T-helper 1 cell (primary cell): Measurements from ENCODE around the gene TFF2.
A peak's percentile ranks its signal among the peaks of the same experiment; 100 is the strongest.

ENCODE experiments used
- DNase-seq, 5 donors: peaks; one replicate each; pipeline ENCODE4 v3.0.0-alpha.2; 2012 to 2020

TFF2 gene

DNA sequence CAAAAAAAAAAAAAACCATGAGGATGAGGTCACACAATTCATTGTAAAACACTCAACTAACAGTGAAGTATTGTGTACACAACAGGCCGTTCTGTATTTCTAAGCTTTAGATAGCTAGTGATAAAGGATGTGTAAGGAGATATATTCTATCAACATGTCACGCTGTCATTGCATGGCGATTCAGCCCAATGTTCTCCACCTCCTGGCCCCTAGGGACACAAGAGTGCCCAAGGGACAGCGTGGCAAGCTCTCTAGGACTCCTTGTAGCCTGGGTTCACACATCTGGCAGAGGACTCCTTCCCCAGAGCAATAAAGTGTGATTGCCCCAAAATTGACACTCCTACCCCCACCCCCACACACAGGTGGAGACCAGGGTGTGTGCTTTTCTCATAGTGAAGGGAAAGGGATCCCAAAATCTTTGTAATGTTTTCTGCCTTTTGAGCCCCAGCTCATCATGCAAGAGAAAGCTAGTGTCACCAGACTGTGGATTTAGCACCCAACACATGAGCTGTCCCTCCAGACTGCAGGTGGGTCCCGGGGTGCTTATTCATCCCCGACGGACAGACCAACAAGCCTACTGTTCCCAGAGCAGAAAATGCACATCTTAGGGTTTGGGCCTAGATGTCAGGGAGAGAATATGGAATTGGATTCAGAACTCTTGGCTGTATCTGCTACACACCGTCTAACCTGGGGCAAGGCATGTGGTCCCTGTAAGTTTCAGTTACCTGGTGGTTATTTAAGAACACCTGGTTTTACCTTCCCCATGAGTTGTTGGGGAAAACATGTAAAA is 33.6 kb upstream of the TFF2 start:
- no peak for DNase-seq

DNA sequence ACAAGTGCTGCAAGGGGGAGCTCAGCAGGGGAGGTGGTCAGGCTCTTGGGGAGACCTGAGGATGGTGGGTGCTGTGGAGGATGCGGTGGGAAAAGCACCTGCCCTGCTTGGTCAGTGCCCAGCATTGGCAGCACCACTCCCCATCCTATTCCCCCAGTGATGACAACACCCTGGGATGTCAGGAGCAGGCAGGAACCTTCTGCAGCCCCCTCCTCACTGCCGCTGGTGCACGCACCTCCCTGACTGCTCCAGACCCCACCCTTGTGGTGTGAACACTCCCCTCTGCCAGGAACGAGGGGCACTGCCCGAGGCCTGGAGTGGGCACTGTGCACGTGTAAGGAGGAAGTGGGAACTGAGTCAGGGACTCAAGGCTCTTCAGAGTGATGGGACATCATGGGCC is 32.5 kb upstream of the TFF2 start:
- no peak for DNase-seq

DNA sequence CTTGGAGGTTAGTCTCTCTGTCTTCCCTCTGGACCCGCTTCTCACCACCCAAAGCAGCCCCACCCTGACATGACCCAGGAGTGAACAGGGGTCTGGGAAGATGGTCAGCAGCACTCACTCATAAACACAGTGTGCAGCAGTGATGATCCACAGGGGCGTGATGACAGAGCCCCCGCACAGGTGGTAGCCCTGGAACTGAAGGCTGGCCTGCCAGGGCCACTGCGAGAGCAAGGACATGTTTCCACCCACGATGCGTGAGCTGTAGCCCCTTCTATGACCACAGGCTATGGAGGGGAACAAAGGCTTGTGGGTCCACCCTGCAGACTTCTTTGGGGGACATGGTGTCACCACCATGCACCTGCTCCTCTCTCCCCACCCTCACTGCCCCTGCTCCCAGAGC is 32.1 kb upstream of the TFF2 start:
- DNase-seq, result no peak

- DNase-seq, result peak in 1 of 5 donors; percentile 71
Observed at GRCh38 chr21:42381347-42381984, 30.7 kb upstream of the TFF2 start.

DNA sequence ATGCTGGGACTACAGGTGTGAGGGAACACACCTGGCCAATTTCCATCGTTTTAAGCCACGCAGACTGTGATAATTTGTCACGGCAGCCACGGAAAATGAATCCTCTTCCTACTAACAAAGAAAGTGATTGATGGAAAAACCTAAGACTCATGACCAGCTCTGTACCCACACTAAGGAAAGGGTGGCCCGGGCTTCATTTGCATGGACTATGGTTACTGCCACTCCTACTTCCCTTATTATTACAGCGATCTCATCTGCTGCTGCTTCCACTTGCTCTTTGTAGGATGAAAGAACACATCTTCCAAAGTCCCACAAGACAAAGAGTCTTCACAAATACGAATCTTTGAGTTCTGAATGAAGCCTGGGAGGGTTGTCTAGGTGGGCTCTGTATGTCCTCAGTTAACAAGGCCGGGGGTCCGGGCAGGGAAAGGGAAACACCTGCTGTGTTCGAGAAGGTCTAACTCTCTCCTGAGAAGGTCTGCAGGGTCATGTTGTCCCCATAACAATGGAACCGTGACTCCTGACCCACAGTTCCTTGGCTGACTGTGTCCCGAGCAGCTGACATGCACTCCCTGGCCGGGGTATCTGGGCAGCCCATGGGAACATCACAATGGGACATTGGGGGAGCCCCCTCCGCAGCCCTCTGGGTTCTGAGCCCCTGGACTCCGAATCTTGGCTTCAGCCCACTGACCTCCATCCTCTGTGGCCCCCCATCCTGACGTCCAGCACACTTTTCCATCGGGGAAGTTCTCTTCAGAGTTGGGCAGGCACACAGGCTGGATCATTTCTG is 28.8 kb upstream of the TFF2 start:
- DNase-seq, result no peak

DNA sequence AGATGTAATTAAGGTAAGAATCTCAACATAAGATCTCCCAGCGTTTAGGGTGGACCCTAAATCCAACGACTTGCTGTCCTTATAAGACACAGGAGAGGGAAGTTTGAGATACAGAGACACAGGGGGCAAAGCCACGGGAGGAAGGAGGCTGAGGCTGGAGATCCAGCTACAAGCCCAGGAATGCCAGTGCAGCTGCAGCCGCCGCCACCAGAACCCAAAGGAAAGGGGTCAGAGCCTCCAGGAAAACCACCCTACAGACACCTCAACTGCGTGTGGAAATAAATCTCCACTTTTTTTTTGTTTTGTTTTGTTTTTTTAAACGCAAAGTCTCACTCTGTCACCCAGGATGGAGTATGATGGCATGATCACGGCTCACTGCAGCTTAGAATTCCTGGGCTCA is 27.6 kb upstream of the TFF2 start:
- DNase-seq, result no peak

DNA sequence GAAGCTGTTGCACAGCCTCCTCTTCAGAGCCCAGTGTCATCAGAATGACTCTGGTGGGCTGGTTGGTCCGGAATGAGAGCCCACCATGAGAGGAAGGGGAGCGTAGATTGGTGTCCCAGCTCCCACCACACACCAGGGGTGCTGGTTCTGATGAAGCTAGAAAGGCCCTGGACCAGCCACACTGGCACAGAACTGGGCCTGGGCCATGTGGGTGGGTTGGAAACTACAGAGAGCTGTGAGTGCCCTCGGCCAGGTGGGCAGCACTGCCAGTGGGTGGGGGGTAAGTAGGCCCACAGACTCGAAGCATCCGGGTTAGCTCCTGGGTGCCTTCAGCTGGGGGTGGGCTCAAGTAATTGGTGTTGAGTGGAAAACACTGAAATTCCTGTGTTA is 27.2 kb upstream of the TFF2 start:
- DNase-seq, result no peak

GRCh38 chr21:42377211-42377950 is 26.6 kb upstream of the TFF2 start:
- no peak for DNase-seq

DNA sequence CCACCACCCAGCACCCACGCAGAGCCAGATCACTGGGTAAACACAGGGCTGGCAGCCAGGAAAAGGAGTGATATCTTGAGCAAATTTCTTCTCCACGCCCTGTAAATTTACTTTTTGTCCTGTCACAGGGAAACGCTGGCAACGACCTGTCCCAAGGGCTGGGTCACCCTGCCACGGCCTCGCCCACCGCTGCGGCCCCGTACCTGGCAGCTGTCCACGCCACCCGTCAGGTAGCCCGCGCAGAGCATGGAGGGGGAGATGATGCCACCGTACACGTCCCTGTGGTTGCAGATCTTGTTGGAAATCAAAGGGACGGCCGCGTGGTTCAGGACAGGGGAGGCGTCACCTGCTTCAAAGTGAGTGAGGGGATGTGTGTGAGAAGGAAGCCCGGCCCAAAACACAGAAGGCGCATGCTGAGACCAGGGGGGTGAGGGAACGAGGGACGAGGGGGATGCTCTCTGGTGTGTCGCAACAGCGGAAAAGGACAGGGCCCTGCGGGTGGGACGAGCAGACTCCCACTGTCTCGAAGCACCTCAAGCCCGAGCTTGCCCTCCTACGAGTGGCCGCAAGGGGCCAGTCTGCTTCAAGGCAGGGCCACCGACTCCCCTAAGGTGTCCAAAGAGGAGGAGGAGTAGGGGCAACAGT is 25.7 kb upstream of the TFF2 start:
- DNase-seq, result no peak

DNA sequence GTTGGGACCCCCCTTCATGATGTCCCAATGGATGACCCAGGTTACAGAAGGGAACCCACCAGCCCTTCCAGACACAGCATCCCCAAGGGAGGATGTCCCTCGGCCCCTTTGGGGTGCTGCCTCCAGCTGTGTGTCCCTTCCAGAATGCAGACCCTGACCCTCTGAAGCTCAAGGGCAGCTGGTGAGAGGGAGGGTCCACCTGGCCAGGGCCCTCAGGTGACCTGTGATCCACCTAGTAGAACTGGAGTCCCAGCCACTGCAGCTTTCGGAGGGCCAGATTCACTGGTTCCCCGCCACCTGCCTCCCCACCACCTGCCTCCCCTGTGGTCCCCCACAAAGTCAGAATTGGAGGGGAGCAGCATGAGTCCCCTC is 25.2 kb upstream of the TFF2 start:
- DNase-seq, result no peak

DNA sequence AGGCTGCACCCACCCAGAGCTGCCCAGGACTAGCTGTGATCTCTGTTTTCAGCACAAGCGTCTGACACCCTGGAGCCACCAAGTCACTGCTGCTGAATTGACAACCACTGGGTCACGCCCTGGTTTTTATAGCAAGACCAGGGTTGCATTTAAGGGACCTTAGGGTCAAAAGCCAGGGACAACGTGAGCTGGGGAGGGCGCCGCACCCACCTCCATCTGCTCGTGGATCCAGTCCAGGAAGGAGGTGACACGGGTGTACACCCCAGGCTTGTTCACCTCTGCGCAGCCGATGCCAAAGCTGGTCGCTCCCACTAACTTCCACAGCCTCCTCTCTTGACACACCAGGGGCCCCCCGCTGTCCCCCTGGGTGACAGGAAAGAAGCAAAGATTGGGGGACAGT is 24.7 kb upstream of the TFF2 start:
- no peak for DNase-seq

- no peak for DNase-seq
Observed at GRCh38 chr21:42374864-42375499, 24.2 kb upstream of the TFF2 start.

DNA sequence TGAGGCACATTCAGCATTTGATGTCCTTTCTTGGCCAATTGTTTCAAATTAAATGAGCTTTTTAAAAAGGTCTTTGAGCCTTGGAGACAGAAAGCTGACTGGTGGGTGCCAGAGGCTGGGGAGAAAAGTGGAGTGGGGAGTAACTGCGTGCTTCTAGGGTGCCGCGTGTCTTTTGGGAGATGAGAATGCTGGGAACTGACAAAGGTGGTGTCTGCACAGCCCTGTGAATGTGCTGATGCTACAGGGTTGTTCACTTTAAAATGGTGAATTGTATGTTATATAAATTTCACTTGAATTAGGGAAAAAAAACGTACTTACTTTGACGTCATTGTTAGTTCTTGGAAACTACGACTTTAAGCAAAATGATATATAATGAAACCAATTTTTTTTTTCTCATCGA is 23.7 kb upstream of the TFF2 start:
- peak in 1 of 5 donors; percentile 22 for DNase-seq

GRCh38 chr21:42373908-42374455 is 23.2 kb upstream of the TFF2 start:
- DNase-seq, result no peak

DNA sequence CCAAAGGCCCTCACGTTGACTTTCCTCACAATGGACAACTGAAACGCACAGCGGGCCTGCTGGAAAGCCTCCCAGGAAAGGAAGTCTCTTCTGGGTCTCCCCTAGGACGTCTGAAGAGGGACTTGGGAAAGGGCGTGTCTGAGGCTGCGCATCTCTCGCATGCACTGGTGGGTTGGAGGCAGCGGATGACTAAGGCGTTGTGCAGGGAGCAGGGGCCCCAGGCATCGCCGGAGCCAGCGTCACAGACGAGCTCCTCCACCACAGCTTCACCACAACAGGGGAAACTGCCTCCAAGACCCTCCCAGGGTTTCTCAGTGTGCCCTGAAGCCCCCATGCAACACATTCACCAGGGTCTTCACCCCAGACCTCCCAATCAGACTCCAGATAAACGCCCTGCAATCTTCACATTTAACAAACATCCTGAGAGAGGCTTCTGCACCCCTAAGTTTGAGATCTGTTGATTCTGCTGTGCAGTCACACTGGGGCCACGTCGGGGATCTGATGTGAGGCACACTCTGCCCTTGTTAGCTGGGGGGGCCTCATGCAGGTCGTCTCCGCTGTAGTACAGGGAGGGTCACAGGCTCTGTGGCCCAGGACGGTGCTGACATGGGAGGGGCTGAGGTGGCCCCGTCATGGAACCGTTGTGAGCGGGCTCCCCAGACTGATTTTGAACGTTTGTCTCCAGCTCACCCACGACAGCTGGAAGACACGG is 22.6 kb upstream of the TFF2 start:
- DNase-seq, result no peak

DNA sequence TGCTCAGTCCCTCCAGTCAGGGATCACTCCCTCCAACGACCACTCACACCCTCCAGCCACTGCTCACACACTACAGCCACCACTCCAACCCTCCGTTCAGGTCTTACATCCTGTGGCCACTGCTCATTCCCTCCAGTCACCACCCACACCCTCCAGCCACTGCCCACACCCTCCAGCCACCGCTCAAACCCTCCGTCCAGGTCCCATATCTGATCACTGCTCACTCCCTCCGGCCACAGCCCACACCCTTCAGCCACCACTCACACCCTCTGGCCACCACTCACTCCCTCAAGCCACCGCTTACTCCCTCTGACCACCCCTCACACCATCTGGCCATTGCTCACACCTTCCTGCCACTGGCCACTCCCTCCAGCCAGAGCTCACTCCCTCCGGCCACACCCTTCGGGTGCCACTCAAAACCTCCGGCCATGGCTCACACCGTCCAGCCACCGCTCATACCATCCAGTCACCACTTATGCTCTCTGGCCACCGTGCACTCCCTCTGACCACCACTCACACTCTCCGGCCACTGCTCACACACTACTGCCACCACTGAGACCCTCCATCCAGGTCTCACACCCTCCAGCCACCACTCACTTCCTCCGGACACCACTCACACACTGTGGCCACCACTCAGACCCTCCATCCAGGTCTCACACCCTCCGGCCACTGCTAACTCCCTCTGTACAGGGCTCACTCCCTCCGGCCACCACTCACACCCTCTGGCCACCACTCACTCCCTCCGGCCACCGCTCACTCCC is 20.3 kb upstream of the TFF2 start:
- DNase-seq, result no peak

- DNase-seq, result no peak
Observed at GRCh38 chr21:42369821-42370220, 19.0 kb upstream of the TFF2 start.

DNA sequence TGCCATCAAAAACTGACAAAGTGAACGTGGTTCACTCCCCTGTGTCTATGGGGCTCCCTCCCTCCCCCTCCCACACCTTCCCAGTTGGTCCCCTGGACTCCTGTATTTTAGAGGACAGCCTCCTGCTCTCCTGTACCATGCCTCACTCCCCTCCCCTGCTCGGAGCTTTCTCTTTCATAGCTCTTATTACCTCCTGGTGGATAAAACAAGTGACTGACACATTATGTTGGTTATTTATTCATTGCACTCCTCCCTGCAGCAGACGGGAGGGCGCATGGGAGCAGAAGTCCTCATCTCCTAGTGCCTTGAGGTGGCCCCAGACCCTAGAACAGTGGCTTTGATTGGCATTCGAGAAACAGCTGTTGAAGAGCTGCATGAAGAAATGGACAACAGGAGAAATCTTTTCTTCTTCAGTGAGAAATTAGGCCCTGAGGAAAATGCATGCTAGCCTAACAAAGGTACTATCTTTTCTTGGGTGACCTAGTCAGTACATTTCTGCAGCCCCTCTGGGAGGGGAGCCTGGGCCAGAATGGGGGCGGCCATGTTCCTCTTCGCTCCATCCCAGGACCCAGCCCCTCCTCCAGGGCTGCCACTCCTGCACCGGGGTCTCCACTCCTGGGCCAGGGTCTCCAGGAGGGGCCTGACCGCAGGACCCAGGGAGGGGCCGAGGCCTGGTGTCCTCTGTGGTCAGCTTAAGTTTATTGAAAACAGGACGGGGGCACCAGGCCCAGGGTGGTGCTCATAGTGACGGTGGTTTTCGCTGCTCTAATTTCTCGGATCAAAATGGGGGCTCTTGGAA is 16.8 kb upstream of the TFF2 start:
- DNase-seq, result no peak

DNA sequence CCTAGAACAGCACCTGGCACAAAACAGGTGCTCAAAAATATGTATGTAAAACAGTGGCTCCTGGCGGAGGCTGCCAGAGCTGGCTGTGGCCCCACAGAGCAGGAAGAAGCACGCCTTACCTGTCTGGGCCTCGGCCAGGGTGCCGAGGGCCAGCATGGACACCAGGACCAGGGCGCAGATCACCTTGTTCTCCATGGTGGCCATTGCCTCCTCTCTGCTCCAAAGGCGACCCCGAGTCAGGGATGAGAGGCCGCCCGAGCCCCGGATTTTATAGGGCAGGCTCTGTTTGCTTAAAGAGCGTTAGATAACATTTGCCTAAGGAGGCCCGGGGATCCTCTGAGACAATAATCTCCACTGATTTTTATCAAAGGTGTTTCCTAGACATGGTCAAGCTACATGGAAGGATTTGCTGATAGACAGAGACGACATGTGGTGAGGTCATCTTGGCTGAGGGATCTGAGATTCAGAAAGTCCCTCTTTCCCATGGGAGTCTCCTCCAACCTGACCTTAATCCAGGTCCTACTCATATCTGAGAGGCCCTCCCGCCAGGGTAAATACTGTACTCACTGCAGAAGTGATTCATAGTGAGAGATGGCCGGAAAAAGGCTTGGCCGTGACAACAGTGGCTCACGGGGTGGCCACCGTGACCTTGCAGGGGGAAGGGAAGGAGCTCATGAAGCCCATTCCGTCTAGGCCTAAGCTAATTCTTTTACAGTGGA is 15.7 kb upstream of the TFF2 start, which contains the start of gene TFF1:
TFF1 (minus strand) TSS at position 244 of the 719 bp plus-strand sequence; CDS start at position 204, 40 bp downstream.
- DNase-seq, result no peak
